ENCODE results near the gene TMC2. TPM values are rescaled to one million over a fixed set of nuclear protein-coding genes. Genes with fewer than 3 reads are reported as not detected.
"Not testable (repeated sequence)": the region's sequence is repeated elsewhere in the genome, so short reads cannot be mapped to it uniquely, and the experiment has no call there.

Gene TMC2
- total RNA-seq, 2 experiments from 2014 or later: not detected

DNA sequence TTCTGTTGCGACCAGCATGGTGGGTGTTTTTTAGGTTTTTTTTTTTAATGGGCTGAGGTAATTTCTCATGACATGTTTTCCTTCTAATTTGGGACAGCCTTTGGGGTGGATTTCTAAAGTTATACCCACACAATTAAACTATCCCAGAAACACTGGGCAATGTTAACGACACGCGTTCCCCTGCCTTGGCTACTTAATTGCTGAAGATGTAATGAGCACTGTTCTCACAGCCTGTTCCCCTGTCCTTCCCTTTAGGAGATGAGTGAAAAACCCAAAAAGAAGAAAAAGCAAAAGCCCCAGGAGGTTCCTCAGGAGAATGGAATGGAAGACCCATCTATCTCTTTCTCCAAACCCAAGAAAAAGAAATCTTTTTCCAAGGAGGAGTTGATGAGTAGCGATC is 121.3 kb downstream of the TMC2 start:
- Mint-ChIP-seq H3K4me1 (ENCODE audit: low read depth) (peaks cover 52% of the 10 kb centered on the region), H3K4me3 (no peak overlapping the region), H3K9me3 (no peaks in the 10 kb centered on the region)

DNA sequence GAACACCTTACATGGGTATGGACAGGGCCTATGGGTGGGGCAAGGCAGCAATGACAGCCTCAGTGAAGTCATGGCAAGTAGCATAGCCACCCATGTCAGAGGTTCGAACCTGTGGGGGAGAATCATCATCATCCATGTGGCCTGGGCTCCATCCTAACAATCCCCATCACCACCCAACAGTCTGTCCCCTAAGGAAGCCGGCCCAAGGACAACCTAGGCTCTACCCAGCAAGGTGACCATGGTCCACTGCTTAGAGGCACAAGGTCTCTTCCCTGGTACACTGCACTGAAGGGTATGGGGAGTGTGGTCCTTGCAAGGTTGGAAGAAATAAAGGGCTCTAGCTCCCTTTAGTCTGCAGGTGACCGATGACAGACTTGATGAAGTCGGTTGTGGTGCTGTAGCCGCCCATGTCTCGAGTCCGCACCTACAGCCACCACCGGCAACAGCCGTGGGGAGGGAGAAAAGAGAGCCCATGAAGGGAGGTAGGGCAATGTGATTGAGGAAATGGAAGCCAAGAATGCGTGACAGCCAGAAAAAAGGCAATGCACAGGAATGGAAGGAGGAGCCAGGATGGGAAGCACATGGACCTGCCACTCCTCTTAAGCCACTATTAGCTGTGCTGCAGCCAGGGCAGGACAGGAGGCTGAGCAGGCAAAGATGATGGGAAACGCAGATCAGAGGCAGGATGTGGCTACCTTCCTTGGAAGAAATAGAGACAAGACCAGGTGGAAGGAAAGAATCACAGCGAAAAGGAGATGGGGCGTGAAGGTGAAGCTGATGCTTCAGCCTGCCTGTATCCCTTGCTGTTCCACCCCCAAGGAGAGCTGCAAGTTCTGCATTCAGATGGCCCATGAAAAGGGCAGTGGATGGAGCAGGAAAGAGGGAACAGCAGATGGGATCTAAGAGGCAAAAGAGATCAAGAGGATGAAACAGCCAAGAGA is 122.3 kb downstream of the TMC2 start:
- DNase-seq: no peak
- ChIA-PET POLR2A (no interaction called here), CTCF (no interaction called here)
- Mint-ChIP-seq H3K4me3 (no peak overlapping the region), H3K27ac (peak overlapping the region; percentile 78), H3K36me3 (peaks cover 72% of the 10 kb centered on the region), H3K9me3 (no peaks in the 10 kb centered on the region), H3K4me1 (ENCODE audit: low read depth) (peaks cover 58% of the 10 kb centered on the region), H3K27me3 (no peaks in the 10 kb centered on the region)
- intact Hi-C loops (cut with micrococcal nuclease): no loop called here

More for the DNA sequence above, 121.3 kb downstream of the TMC2 start:
- intact Hi-C loops (cut with micrococcal nuclease): no loop called here
- POLR2A ChIA-PET: no interaction called here
- Mint-ChIP-seq H3K27ac (peak overlapping the region; percentile 72), H3K27me3 (no peaks in the 10 kb centered on the region), H3K36me3 (peaks cover 81% of the 10 kb centered on the region)
- CTCF ChIA-PET: no interaction called here
- no peak for DNase-seq

- ChIA-PET CTCF (no interaction called here), POLR2A (no interaction called here)
- H3K36me3 Mint-ChIP-seq: peaks cover 66% of the 10 kb centered on the region
- peaks cover 53% of the 10 kb centered on the region for H3K4me1 Mint-ChIP-seq (ENCODE audit: low read depth)
- H3K9me3 Mint-ChIP-seq: no peaks in the 10 kb centered on the region
- no peak for DNase-seq
- H3K27ac Mint-ChIP-seq: peak overlapping the region; percentile 78
- intact Hi-C loops (cut with micrococcal nuclease): no loop called here
- no peaks in the 10 kb centered on the region for H3K27me3 Mint-ChIP-seq
- no peak overlapping the region for H3K4me3 Mint-ChIP-seq
Measured at GRCh38 chr20:2659547-2659946, 123.2 kb downstream of the TMC2 start.

DNA sequence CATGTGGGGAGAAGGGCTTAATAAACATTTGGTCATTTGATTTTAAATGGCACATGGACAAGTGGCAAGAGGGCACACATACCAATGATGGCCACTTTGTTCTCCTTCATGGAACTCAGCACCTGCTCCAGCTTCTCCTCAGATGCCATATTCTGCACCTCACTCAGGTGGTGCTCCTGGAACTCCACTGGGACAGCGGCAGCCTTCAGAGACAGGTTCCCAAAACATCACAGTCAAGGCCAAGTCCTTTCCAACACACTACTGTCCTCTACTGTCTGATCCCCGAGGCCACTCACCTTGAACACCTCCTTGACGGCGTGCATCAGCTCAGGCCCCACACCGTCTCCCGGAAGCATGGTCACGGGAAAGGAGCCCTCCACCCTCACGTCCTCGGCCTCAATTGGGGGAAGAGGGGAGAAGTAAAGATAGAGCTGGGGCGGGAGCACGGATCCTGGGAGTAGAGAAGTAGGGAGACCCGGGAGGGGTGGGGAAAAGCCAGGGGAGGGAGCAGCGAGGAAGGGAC is 127.1 kb downstream of the TMC2 start:
- ChIA-PET CTCF (interaction anchor here (0.6 to 1.3 kb wide), 2 partner anchors 141 to 338 kb away, joined by 3 to 5 read pairs; no protein-coding TSS in a partner anchor), POLR2A (interaction anchor here (1.0 to 4.4 kb wide), 3 partner anchors 10 to 25 kb away, joined by 3 to 68 read pairs (median 6); partner anchors contain the start of gene NOP56)
- Mint-ChIP-seq H3K4me3 (peak overlapping the region; percentile 79), H3K4me1 (ENCODE audit: low read depth) (peaks cover 27% of the 10 kb centered on the region), H3K36me3 (peaks cover 29% of the 10 kb centered on the region), H3K9me3 (no peaks in the 10 kb centered on the region), H3K27ac (peak overlapping the region; percentile 94), H3K27me3 (no peaks in the 10 kb centered on the region)
- intact Hi-C loops (cut with micrococcal nuclease): no loop called here
- no peak for DNase-seq

GRCh38 chr20:2663887-2664719 is 127.7 kb downstream of the TMC2 start, which contains the start of gene IDH3B:
Gene IDH3B, minus strand, starts transcription at chr20:2664216. Its CDS starts 28 bp downstream, at chr20:2664188.
- peaks cover 20% of the 10 kb centered on the region for H3K4me1 Mint-ChIP-seq (ENCODE audit: low read depth)

DNA sequence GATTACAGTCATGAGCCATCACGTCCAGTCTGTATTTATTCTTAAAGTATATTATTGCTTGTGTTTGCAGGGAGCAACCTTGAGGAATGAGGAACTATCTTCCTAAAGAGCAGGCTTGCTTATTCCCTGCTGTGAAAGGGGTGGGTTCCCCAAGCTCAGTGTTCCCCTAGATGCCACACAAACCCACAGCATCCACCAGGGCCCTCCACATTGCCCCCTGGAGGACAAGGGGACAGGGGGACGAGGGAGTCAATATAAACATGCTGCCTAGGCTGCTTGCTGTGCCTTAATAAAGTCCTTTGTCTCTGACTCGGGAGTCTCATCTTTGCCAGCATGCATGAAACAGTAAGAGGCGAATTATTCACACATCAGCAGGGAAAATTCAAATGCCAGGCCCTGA is 135.6 kb downstream of the TMC2 start:
- H3K36me3 Mint-ChIP-seq: no peaks in the 10 kb centered on the region
- no peak overlapping the region for H3K4me3 Mint-ChIP-seq
- POLR2A ChIA-PET: interaction anchor here (0.9 kb wide), 1 partner anchor 19 kb away, joined by 4 read pairs; the partner anchor contains the start of gene NOP56
- no peaks in the 10 kb centered on the region for H3K27me3 Mint-ChIP-seq
- no peaks in the 10 kb centered on the region for H3K9me3 Mint-ChIP-seq
- no peaks in the 10 kb centered on the region for H3K4me1 Mint-ChIP-seq (ENCODE audit: low read depth)
- no peak overlapping the region for H3K27ac Mint-ChIP-seq
- peak; percentile 27 for DNase-seq
- intact Hi-C loops (cut with micrococcal nuclease): no loop called here
- CTCF ChIA-PET: no interaction called here

More at GRCh38 chr20:2663887-2664719, 127.7 kb downstream of the TMC2 start, which contains the start of gene IDH3B:
- H3K9me3 Mint-ChIP-seq: no peaks in the 10 kb centered on the region
- DNase-seq: peak; percentile 97
- peaks cover 22% of the 10 kb centered on the region for H3K36me3 Mint-ChIP-seq
- peak within 1 kb of the TSS; percentile 79 for H3K4me3 Mint-ChIP-seq
- ChIA-PET POLR2A (interaction anchor here (1.0 to 4.4 kb wide), 3 partner anchors 10 to 24 kb away, joined by 3 to 68 read pairs (median 6); partner anchors contain the start of gene NOP56), CTCF (interaction anchor here (0.6 to 1.3 kb wide), 6 partner anchors 10 to 1047 kb away, joined by 3 to 5 read pairs (median 3); no protein-coding TSS in a partner anchor)
- intact Hi-C loops (cut with micrococcal nuclease): loop anchor here (1.0 to 2.0 kb wide), 3 partner anchors 12 to 321 kb away; partner anchors contain the start of genes NOP56 and SNRPB
- peak within 1 kb of the TSS; percentile 94 for H3K27ac Mint-ChIP-seq
- no peaks in the 10 kb centered on the region for H3K27me3 Mint-ChIP-seq

DNA sequence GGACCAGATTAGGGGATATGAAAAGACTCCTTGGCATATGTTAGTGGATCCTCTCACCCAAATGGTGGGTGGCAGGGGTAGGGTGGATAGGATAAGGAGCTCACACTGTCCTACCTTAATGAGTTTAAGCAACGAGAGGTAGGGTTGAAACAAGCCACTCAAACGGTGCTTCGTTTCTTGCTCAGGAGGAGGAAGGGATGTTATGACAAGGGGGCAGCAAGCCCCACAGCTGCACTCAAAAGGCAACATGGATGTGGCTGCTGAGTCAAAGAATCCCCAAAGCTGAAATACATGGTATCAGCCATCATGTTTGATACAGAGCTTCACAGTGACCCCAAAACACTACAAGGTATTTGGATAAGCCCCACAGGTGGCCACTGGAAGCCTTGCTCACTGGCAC is 136.1 kb downstream of the TMC2 start:
- POLR2A ChIA-PET: interaction anchor here (0.9 kb wide), 1 partner anchor 20 kb away, joined by 4 read pairs; the partner anchor contains the start of gene NOP56
- Mint-ChIP-seq H3K4me1 (ENCODE audit: low read depth) (no peaks in the 10 kb centered on the region), H3K4me3 (no peak overlapping the region), H3K36me3 (no peaks in the 10 kb centered on the region), H3K27me3 (no peaks in the 10 kb centered on the region), H3K27ac (no peak overlapping the region), H3K9me3 (no peaks in the 10 kb centered on the region)
- intact Hi-C loops (cut with micrococcal nuclease): no loop called here
- CTCF ChIA-PET: interaction anchor here (0.9 kb wide), 1 partner anchor 20 kb away, joined by 3 read pairs; the partner anchor contains the start of gene NOP56
- DNase-seq: no peak

DNA sequence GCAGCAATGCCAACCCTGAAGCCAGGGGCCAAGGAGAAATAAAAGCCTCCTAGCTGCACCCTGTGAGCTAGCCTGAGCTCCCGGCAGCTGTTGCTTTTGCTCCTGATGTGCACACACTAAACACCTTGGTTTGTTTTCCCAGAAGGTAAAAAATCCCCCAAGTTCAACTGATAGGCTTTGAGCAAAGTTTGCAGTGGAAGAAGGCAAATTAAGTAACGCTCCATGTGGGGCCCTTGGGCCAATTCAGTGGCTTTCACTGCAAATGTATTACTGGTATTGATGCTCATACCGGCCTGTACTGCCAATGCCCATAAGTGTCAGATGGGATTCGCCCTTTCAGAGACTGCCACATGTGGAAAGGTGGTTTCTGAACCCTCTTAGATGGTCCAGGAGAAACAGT is 137.1 kb downstream of the TMC2 start:
- no peaks in the 10 kb centered on the region for H3K36me3 Mint-ChIP-seq
- no peak overlapping the region for H3K27ac Mint-ChIP-seq
- no peak overlapping the region for H3K4me3 Mint-ChIP-seq
- POLR2A ChIA-PET: no interaction called here
- H3K27me3 Mint-ChIP-seq: no peaks in the 10 kb centered on the region
- H3K9me3 Mint-ChIP-seq: no peaks in the 10 kb centered on the region
- intact Hi-C loops (cut with micrococcal nuclease): no loop called here
- H3K4me1 Mint-ChIP-seq (ENCODE audit: low read depth): no peaks in the 10 kb centered on the region
- CTCF ChIA-PET: interaction anchor here (0.7 to 1.0 kb wide), 4 partner anchors 9 to 165 kb away, joined by 3 read pairs; partner anchors contain the start of genes IDH3B and NOP56
- DNase-seq: no peak

- no peak overlapping the region for H3K27ac Mint-ChIP-seq
- ChIA-PET POLR2A (no interaction called here), CTCF (no interaction called here)
- no peak for DNase-seq
- H3K4me3 Mint-ChIP-seq: no peak overlapping the region
- H3K27me3 Mint-ChIP-seq: peaks cover 19% of the 10 kb centered on the region
- no peaks in the 10 kb centered on the region for H3K36me3 Mint-ChIP-seq
- H3K9me3 Mint-ChIP-seq: no peaks in the 10 kb centered on the region
- intact Hi-C loops (cut with micrococcal nuclease): no loop called here
- no peaks in the 10 kb centered on the region for H3K4me1 Mint-ChIP-seq (ENCODE audit: low read depth)
Measured at GRCh38 chr20:2680046-2680445, 143.7 kb downstream of the TMC2 start.

DNA sequence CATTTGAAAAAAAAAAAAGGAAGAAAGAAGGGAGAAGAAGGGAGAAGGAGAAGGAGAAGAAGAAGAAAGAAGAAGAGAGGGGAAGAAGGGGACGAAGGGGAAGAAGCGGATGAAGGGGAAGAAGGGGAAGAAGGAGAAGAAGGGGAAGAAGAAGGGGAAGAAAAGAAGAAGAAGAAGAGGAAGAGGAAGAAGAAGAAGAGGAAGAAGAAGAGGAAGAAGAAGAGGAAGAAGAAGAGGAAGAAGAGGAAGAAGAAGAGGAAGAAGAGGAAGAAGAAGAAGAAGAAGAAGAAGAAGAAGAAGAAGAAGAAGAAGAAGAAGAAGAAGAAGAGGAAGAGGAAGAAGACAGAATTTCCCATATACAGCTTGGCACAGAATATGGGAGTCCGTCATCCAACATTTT is 145.7 kb downstream of the TMC2 start:
- H3K4me1 Mint-ChIP-seq (ENCODE audit: low read depth); DNase-seq; H3K9me3 Mint-ChIP-seq; CTCF ChIA-PET; H3K27ac Mint-ChIP-seq; H3K4me3 Mint-ChIP-seq; intact Hi-C loops (cut with micrococcal nuclease); H3K36me3 Mint-ChIP-seq; POLR2A ChIA-PET: not testable (repeated sequence)
- peaks cover 19% of the 10 kb centered on the region for H3K27me3 Mint-ChIP-seq

- DNase-seq; H3K36me3 Mint-ChIP-seq; intact Hi-C loops (cut with micrococcal nuclease); H3K9me3 Mint-ChIP-seq; H3K4me3 Mint-ChIP-seq; H3K27ac Mint-ChIP-seq: not testable (repeated sequence)
- H3K27me3 Mint-ChIP-seq: peaks cover 14% of the 10 kb centered on the region
- H3K4me1 Mint-ChIP-seq (ENCODE audit: low read depth): peaks cover 13% of the 10 kb centered on the region
- ChIA-PET POLR2A (interaction anchor here (1.1 kb wide), 1 partner anchor 57 kb away, joined by 3 read pairs; no protein-coding TSS in a partner anchor), CTCF (interaction anchor here (0.7 to 6.1 kb wide), 3 partner anchors 29 to 316 kb away, joined by 3 to 80 read pairs (median 4); no protein-coding TSS in a partner anchor)
Measured at GRCh38 chr20:2684817-2685216, 148.4 kb downstream of the TMC2 start.
